ENCODE measurements around the gene SLC45A3.

DNA sequence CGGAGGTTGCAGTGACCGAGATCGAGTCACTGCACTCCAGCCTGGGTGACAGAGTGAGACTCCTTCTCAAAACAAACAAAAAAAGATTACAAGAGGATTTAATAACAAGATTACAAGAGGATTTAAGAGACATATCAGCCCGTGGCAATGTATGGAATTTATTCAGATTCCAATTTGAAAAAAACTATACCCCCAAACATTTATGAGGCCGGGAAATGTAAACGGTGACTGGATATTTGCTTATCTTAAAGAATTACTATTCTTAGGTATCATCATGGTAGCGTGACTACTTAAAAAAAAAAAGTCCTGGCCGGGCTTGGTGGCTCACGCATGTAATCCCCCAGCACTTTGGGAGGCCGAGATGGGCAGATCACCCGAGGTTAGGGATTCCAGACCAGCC is 27.3 kb downstream of the SLC45A3 start:
- no peak for TF ChIP-seq KDM1A (IDR thresholded peaks at IDR 0.05; ENCODE audit: borderline replicate concordance, low read length)
- TF ChIP-seq, protein P1, sequence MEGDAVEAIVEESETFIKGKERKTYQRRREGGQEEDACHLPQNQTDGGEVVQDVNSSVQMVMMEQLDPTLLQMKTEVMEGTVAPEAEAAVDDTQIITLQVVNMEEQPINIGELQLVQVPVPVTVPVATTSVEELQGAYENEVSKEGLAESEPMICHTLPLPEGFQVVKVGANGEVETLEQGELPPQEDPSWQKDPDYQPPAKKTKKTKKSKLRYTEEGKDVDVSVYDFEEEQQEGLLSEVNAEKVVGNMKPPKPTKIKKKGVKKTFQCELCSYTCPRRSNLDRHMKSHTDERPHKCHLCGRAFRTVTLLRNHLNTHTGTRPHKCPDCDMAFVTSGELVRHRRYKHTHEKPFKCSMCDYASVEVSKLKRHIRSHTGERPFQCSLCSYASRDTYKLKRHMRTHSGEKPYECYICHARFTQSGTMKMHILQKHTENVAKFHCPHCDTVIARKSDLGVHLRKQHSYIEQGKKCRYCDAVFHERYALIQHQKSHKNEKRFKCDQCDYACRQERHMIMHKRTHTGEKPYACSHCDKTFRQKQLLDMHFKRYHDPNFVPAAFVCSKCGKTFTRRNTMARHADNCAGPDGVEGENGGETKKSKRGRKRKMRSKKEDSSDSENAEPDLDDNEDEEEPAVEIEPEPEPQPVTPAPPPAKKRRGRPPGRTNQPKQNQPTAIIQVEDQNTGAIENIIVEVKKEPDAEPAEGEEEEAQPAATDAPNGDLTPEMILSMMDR (IDR thresholded peaks at IDR 0.05; ENCODE audit: control extremely low read depth in 1 of 3, insufficient read depth in 1 of 3, low read depth in 1 of 3, low read length in 3 of 3), result no peak
- no peak for TF ChIP-seq CEBPB (IDR thresholded peaks at IDR 0.05; ENCODE audit: low read depth, low read length)
- no peak for TF ChIP-seq TAF1 (IDR thresholded peaks at IDR 0.05; ENCODE audit: low read depth, low read length)
- TF ChIP-seq SIX5 (IDR thresholded peaks at IDR 0.05; ENCODE audit: low read depth, low read length), result no peak
- TF ChIP-seq CHD1 (IDR thresholded peaks at IDR 0.05; ENCODE audit: low read depth, low read length), result no peak

Measured in H1 (cell line).